ENCODE measurements around the gene BEX4. TPM values are rescaled to one million over a fixed set of nuclear protein-coding genes. Genes with fewer than 3 reads are reported as not detected.
"Not testable (repeated sequence)": the region's sequence is repeated elsewhere in the genome, so short reads cannot be mapped to it uniquely, and the experiment has no call there.

Gene BEX4
- total RNA-seq, 2 experiments from 2014 or later = 9.7 to 13.1 TPM

DNA sequence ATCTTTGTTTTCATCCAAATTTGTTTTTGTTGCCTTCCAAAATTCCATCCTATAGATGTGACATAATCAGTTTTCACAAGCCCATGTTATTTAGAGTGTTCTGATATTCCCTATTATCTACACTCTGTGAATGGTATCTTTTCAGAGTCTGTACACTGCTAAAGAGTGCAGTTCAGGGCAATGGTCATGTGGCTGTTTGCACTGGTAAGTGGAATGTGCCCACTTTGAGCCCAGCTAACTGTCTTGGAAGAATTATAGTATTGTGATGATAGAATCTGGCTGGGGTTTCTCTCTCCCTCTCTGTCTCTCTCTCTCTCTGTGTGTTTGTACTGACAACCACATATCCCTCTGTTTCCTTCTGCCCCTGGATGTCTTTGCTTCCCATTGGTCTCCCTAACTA lies 37.4 kb upstream of the BEX4 start:
- POLR2A ChIA-PET = no interaction called here

DNA sequence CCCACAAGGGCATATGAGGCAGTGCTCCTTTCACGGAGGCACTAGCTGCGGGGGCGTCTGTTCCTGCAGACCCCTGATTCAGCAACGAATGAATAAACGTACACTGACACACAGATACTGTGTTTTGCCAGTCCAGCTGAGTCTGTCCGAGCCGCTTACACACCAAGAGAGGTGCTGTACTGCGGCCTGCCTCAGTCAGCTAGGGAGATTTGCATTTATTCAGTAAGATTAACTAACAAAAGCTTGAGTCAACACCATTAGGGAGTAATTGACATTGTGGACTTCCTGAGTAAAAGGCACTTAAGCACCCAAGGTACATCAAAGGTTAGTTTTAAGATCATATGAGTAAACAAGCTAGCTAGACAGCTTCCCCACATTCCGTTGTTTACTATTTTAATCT lies 31.0 kb upstream of the BEX4 start:
- no peak overlapping the region for H3K4me3 Mint-ChIP-seq
- H3K4me1 Mint-ChIP-seq (ENCODE audit: low read depth) = no peaks in the 10 kb centered on the region
- no peaks in the 10 kb centered on the region for H3K9me3 Mint-ChIP-seq
- DNase-seq = no peak
- POLR2A ChIA-PET = no interaction called here
- no peak for ATAC-seq
- H3K36me3 Mint-ChIP-seq (ENCODE audit: low read depth) = no peaks in the 10 kb centered on the region
- no peak overlapping the region for H3K27ac Mint-ChIP-seq
- CTCF ChIA-PET = no interaction called here
- intact Hi-C loops (cut with micrococcal nuclease) = no loop called here
- TF ChIP-seq, protein P1, sequence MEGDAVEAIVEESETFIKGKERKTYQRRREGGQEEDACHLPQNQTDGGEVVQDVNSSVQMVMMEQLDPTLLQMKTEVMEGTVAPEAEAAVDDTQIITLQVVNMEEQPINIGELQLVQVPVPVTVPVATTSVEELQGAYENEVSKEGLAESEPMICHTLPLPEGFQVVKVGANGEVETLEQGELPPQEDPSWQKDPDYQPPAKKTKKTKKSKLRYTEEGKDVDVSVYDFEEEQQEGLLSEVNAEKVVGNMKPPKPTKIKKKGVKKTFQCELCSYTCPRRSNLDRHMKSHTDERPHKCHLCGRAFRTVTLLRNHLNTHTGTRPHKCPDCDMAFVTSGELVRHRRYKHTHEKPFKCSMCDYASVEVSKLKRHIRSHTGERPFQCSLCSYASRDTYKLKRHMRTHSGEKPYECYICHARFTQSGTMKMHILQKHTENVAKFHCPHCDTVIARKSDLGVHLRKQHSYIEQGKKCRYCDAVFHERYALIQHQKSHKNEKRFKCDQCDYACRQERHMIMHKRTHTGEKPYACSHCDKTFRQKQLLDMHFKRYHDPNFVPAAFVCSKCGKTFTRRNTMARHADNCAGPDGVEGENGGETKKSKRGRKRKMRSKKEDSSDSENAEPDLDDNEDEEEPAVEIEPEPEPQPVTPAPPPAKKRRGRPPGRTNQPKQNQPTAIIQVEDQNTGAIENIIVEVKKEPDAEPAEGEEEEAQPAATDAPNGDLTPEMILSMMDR (IDR thresholded peaks at IDR 0.05) = no peak
- H3K27me3 Mint-ChIP-seq = peaks cover 7% of the 10 kb centered on the region

More for the DNA sequence above, 37.4 kb upstream of the BEX4 start:
- H3K36me3 Mint-ChIP-seq (ENCODE audit: low read depth) = no peaks in the 10 kb centered on the region
- no peak for DNase-seq
- no peak for ATAC-seq
- H3K4me3 Mint-ChIP-seq = no peak overlapping the region
- no peak overlapping the region for H3K27ac Mint-ChIP-seq
- H3K9me3 Mint-ChIP-seq = no peaks in the 10 kb centered on the region
- CTCF ChIA-PET = interaction anchor here (1.2 to 3.2 kb wide), 2 partner anchors 226 to 237 kb away, joined by 3 to 26 read pairs; no protein-coding TSS in a partner anchor
- TF ChIP-seq, protein P1 (IDR thresholded peaks at IDR 0.05) = no peak
- intact Hi-C loops (cut with micrococcal nuclease) = loop anchor here (5.0 kb wide), 1 partner anchor 225 kb away; no protein-coding TSS in a partner anchor
- H3K27me3 Mint-ChIP-seq = peaks cover 7% of the 10 kb centered on the region
- H3K4me1 Mint-ChIP-seq (ENCODE audit: low read depth) = peaks cover 3% of the 10 kb centered on the region

DNA sequence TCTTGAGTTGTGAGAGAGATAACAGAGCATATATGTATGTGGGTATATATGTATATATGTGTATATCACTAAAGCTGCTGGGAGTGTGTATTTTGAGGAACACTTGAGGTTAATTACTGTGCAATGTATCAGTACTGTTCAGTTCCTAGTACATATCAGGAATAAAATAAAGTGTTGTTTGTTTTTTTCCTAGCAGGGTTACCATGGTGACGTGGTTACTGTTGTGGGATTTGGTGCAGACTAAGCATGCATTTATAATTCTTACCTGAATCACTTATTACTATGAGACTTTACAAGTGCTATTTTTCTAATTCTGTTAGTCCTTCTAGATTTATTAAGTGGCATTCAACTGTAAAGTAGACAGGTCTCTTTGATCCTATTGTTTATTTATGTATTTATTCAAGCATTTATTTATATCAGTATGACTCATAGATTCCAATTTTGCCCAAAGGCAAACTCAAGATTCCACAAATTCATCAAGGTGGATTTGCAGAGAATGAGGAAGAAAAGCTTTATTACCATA lies 26.9 kb upstream of the BEX4 start:
- DNase-seq (no peak), ATAC-seq (no peak)
- H3K4me3 Mint-ChIP-seq = no peak overlapping the region
- no peaks in the 10 kb centered on the region for H3K4me1 Mint-ChIP-seq (ENCODE audit: low read depth)
- peaks cover 4% of the 10 kb centered on the region for H3K27me3 Mint-ChIP-seq
- H3K36me3 Mint-ChIP-seq (ENCODE audit: low read depth) = no peaks in the 10 kb centered on the region
- intact Hi-C loops (cut with micrococcal nuclease) = no loop called here
- H3K27ac Mint-ChIP-seq = no peak overlapping the region
- POLR2A ChIA-PET = no interaction called here
- TF ChIP-seq, protein P1 (IDR thresholded peaks at IDR 0.05) = no peak
- no peaks in the 10 kb centered on the region for H3K9me3 Mint-ChIP-seq
- CTCF ChIA-PET = no interaction called here

DNA sequence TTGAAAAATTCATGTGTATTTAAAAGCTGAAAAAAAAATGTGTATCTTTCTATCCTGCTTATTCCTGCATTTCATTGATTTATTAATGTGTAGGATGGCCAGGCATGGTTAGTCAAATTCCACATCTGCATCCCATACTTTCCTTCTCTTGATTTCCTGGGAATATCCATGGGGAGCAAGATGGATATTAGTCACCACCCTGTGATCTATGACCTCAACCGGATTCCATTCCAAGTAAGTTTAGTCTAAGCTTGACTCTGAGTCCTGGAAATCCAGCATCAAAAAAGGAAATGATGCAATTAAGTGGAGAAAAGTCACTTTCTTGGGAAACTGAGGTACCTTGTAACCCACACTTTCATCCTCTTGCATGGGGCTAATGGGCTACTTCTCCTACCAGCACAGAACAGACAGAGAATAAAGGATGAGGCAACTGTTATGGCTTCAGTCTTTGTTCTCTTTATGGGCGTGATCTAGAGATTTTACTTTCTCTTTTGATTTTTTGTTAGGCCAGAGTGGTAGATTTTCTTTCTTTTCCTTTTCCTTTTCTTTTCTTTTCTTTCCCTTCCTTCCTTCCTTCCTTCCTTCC lies 17.1 kb upstream of the BEX4 start:
- ChIA-PET POLR2A (no interaction called here), CTCF (no interaction called here)
- Mint-ChIP-seq H3K4me3 (no peak overlapping the region), H3K27ac (no peak overlapping the region), H3K27me3 (no peaks in the 10 kb centered on the region), H3K36me3 (ENCODE audit: low read depth) (no peaks in the 10 kb centered on the region), H3K4me1 (ENCODE audit: low read depth) (no peaks in the 10 kb centered on the region), H3K9me3 (no peaks in the 10 kb centered on the region)
- DNase-seq = no peak
- TF ChIP-seq, protein P1 (IDR thresholded peaks at IDR 0.05) = no peak
- ATAC-seq = no peak
- intact Hi-C loops (cut with micrococcal nuclease) = no loop called here

DNA sequence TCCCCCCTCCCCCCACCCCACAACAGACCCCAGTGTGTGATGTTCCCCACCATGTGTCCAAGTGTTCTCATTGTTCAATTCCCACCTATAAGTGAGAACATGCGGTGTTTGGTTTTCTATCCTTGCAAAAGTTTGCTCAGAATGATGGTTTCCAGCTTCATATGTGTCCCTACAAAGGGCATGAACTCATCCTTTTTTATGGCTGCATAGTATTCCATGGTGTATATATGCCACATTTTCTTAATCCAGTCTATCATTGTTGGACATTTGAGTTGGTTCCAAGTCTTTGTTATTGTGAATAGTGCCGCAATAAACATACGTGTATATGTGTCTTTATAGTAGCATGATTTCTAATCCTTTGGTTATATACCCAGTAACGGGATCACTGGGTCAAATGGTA lies 16.2 kb upstream of the BEX4 start:
- H3K9me3 Mint-ChIP-seq; H3K27ac Mint-ChIP-seq; POLR2A ChIA-PET; H3K27me3 Mint-ChIP-seq; CTCF ChIA-PET; H3K4me3 Mint-ChIP-seq; H3K4me1 Mint-ChIP-seq (ENCODE audit: low read depth); ATAC-seq; H3K36me3 Mint-ChIP-seq (ENCODE audit: low read depth); DNase-seq; intact Hi-C loops (cut with micrococcal nuclease): not testable (repeated sequence)
